ENCODE data around the gene PHKB.
"Not testable (repeated sequence)": the region's sequence is repeated elsewhere in the genome, so short reads cannot be mapped to it uniquely, and the experiment has no call there.

PHKB gene

DNA sequence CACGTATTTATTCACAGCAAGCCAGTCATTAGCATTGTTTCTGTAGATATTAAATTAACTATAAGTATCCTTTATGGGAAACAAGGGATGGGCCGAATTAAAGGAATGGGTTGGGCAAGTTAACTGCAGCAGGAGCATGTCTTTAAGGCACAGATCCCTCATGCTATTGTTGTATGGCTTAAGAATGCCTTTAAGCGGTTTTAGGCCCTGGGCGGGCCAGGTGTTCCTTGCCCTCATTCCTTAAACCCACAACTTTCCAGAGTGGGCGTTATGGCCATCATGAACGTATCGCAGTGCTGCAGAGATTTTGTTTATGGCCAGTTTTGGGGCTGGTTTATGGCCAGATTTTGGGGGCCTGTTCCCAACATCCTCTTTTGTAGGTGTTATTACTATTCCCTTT, 9.1 kb downstream of the PHKB start:
- DNase-seq (ENCODE audit: low read depth): no peak

GRCh38 chr16:47470810-47471209, 9.7 kb downstream of the PHKB start:
- no peak for DNase-seq (ENCODE audit: low read depth)

- not testable (repeated sequence) for DNase-seq (ENCODE audit: low read depth)
These were observed 11.9 kb downstream of the PHKB start for GRCh38 chr16:47473004-47473403.

DNA sequence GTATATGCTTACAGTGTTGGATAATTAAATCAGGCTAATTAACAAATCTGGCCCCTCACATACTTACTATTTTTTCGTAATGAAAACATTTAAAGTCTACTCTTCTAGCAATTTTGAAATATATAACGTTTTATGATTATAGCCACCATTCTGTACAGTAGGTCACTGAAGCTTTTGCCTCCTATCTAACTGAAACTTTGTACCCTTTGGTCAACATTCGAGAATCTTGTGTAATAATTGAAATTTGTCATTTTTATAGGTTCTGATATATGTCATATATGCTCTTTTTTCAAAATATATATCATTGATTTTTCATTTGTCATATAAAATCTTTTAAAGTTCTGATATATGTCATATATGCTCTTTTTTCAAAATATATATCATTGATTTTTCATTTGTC, 12.7 kb downstream of the PHKB start:
- no peak for DNase-seq (ENCODE audit: low read depth)

GRCh38 chr16:47475786-47476185, 14.7 kb downstream of the PHKB start:
- DNase-seq (ENCODE audit: low read depth): no peak

DNA sequence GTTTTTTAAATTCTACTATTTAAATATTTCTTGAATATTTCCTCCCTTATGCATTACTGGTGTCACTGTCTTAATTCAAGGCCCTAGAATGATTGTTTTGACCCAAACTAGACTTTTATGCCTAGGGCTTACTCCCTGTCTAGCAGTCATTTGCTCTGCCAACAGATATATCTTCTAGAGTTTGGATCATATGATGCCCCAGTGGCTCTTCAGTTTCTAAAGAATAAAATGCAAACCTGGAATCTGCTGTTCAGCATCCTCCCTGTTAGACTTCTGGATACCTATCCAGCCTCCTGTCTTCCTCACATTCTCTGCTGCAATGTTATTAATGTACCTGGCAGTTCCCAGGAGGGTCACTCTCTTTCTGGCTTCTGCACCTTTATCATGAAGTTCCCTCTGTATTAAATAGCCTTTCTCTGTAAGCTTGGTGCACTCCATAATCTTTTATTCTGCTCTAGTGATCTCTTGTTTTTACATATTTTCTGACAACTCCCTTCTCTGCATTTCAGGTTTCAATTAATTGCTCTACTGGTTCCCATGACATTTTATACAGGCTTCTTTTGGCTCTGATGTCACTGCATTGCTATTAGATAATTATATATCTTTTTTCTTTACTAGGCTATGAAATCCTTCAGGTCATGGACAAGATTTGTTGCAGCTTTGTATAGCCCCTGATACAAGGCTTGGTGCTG, 15.7 kb downstream of the PHKB start:
- no peak for DNase-seq (ENCODE audit: low read depth)

DNA sequence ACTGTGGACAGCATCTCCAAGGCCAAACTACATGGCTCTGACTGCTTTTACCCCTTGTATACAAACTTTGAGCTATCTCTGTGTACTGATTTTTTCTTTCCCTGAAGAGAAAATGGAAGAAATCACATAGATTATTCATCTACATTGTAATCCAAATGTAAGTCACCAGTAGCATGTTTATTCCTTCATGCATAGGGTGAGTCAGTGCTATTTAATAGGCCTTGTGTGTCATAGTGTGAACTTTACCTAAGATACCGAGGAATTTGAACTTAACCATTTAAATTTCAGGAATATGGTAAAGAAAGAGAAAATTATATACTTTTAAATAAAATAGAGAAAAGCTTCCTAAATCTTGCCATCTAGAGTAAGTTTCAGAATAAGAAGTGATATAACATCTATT, 16.5 kb downstream of the PHKB start:
- no peak for DNase-seq (ENCODE audit: low read depth)

- DNase-seq (ENCODE audit: low read depth): no peak
These were observed 19.3 kb downstream of the PHKB start for GRCh38 chr16:47480410-47480809.

DNA sequence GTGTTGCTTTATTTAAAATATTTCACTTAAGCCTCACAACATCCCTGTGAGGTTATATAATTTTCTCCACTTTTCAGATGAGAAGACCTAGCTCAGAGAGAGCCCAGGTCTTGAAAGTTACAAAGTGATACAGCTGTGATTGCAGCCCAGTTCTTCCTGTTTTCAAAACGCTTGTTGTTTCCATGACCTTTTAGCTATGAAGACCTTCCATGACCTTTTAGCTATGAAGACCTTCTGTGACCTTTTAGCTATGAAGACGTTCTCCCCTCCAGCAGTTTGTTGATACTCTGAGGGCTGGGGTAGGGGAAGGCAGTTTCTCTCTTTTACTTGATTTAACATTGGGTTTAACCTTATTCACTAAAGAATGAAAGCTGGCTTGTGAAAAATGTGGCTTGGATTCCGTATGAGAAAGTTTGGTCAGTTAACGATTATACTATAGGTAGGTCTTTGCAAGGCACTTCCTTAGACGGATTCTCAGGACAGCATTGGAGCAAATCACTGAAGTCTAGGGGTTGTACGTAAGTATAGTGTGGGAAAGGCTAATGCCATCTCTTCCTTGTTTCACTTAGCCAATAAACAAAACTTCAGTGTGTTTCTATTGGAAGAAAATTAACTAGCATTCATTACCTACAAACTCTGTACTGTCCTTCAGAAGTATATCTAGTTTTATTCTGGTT, 20.7 kb downstream of the PHKB start:
- no peak for DNase-seq (ENCODE audit: low read depth)

GRCh38 chr16:47483616-47484015, 22.5 kb downstream of the PHKB start:
- no peak for DNase-seq (ENCODE audit: low read depth)

- DNase-seq (ENCODE audit: low read depth): no peak
These were observed 25.7 kb downstream of the PHKB start for GRCh38 chr16:47486856-47487255.

DNA sequence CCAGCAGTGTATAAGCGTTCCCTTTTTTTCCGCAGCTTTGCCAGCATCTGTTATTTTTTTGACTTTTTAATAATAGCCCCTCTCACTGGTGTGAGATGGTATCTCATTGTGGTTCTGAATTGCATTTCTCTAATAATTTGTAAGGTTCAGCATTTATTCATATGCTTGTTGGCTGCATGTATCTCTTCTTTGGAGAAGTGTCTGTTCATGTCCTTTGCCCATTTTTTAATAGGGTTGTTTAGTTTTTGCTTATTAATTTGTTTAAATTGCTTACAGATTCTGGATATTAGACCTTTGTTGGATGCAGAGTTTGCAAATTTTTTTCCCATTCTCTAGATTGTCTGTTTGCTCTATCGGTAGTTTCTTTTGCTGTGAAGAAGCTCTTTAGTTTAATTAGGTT, 26.9 kb downstream of the PHKB start:
- DNase-seq (ENCODE audit: low read depth): no peak

DNA sequence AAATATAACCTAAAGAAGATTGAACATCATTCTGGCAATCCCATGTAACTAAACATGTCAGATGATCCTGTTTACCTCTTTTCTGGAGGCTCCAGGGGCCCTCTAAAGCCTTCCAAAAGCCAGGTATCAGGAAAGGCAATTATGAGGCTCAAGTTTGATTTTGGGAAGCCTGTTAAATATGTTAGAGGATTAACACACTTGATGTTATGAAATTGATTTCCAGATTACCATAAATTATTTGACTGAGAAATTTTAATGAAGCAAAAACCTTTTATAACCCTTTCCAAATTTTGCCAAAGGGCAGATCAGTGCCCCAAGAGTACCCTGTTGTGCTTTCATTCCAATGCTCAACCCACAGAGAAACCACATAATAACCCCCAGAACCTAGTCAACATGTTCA, 29.3 kb downstream of the PHKB start:
- DNase-seq (ENCODE audit: low read depth): no peak

- no peak for DNase-seq (ENCODE audit: low read depth)
These were observed 30.9 kb downstream of the PHKB start for GRCh38 chr16:47492036-47492427.

DNA sequence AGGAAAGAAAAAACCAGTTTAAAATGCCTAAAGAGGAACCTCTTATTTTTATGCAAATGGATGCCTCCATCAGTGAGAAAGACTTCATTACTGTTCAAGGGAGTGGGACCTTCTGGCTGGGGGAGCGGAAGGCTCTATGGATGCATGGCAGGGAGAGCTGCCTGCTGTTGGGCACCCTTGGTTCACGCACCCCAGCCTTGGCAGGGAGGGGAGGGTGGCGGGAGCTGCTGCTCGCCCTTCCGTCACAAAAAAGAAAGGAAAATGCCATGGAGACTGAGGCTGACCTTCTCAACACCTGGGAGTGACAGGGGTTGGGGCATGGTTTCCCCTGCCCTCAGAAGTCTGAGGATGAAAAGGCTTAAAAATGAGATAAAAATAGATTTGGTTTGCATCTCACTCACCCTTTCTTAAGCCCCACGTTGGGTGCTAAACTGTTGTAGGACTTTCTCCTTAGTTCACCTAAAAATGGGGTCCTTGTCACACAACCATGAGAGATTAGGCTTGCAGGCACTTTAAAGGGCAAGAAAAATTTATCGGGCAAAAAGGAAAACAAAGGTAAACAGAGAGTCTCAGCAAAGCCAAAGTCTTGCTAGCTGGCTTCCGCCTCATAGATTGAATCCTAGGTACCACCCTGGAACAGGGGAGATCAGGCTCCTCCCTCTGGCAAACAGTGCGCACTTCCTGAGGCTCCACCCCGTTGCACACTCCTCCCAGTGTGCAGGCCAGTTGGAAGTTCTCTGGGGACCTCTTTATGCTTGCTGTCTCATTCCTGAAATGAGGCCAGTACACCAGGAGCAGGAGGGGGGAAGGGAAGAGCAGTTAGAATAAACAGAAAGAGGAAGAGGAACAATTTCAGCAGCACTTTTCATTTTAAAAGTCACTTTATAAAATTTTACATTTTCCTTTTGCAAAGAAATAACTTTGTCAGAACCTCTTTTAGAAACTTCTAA, 31.6 kb downstream of the PHKB start:
- peak; percentile 75 for DNase-seq (ENCODE audit: low read depth)

- no peak for DNase-seq (ENCODE audit: low read depth)
These were observed 32.5 kb downstream of the PHKB start for GRCh38 chr16:47493381-47494337.

DNA sequence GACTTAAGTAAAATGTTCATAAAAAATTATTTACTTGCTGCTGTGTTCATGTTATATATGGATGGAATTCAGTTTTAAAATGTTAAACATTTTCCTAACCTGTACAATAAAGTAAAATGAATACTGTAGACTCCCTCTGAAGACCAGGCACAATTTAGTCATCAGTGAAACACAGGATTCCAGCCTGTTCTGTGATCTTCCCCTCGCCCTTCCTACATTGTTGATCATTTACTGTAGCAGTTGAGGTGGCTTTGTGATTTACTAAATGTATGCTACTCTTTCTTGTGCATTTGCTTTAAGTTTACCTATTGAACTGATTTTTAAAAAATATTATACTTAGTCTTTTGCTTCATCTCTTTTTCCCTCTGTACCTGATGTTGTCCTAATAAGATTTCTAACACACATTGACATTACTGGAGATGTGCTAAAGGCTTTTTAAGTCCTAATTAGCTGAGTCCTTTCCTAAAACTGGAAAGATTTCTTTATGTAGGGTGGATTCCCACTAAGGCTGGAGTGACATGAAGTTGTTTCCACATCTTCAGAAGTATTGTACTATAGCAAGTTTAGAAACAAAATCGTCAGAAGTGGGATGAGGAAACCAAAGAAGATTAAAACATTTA, 38.1 kb downstream of the PHKB start:
- no peak for DNase-seq (ENCODE audit: low read depth)

- DNase-seq (ENCODE audit: low read depth): no peak
These were observed 38.7 kb downstream of the PHKB start for GRCh38 chr16:47499700-47500264.

GRCh38 chr16:47503936-47504335, 42.8 kb downstream of the PHKB start:
- no peak for DNase-seq (ENCODE audit: low read depth)

GRCh38 chr16:47504599-47504998, 43.5 kb downstream of the PHKB start:
- no peak for DNase-seq (ENCODE audit: low read depth)

DNA sequence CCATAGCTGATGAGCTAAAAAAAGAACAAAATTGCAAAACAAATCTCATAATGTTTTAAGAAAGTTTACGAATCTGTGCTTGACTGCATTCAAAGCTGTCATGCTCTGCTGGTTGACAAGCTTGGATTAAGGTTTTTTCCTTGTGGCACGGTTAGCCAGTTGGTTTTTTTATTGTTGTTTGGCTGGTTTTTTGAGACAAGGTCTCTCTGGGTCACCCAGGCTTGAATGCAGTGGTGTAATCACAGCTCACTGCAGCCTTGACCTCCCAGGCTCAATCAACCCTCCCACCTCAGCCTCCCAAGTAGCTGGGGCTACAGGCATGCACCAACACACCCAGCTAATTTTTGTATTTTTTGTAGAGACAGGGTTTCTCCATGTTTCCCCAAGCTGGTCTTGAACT, 45.7 kb downstream of the PHKB start:
- no peak for DNase-seq (ENCODE audit: low read depth)

Data from stromal cell of bone marrow (primary cell).